ENCODE measurements around the gene THSD4.
A peak's percentile ranks its signal among the peaks of the same experiment; 100 is the strongest.

The THSD4 gene

DNA sequence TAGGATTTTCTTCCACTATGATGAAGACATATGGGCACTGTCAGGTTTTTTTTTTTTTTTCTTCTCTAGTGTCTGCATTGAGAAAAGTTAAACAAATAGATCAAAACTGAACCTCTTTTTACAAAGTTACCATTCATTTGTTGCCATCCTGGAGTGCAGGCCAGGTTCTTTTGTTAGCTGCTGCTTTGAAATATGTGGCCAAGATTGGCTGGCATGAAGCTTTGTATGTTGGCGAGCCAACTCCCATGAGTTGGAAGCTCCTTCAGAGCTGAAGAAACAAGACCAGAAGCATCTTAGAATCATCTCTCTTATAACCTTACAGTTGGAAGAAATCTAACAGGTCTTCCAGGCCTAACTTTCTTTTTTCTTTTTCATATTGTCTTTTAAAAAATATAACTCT, 346.5 kb downstream of the THSD4 start:
- TF ChIP-seq, protein P1, sequence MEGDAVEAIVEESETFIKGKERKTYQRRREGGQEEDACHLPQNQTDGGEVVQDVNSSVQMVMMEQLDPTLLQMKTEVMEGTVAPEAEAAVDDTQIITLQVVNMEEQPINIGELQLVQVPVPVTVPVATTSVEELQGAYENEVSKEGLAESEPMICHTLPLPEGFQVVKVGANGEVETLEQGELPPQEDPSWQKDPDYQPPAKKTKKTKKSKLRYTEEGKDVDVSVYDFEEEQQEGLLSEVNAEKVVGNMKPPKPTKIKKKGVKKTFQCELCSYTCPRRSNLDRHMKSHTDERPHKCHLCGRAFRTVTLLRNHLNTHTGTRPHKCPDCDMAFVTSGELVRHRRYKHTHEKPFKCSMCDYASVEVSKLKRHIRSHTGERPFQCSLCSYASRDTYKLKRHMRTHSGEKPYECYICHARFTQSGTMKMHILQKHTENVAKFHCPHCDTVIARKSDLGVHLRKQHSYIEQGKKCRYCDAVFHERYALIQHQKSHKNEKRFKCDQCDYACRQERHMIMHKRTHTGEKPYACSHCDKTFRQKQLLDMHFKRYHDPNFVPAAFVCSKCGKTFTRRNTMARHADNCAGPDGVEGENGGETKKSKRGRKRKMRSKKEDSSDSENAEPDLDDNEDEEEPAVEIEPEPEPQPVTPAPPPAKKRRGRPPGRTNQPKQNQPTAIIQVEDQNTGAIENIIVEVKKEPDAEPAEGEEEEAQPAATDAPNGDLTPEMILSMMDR (IDR thresholded peaks at IDR 0.05; ENCODE audit: low read depth, low read length, missing control alignments) = no peak
- DNase-seq (ENCODE audit: extremely low read depth, low read depth) = no peak
- no peak overlapping the region for H3K4me3 ChIP-seq (replicated peaks; ENCODE audit: low read depth, low read length)

DNA sequence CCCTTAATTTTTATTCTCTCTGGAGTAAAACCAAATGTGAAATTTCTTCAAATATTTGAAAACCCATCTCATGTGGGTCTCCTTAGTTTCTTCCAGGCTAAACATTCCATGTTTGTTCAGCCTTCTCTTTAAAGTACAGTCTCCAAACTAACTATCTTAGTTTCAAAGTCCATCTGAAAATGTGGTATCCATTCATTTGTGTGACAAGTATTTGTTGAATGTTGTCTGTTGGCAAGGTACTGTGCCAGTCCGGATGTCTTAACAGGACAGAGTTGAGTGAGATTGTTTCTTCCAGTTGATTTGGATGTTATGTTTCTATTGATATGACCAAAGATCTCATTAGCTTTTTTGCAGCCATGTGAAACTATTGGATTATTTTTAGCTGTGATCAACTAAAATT, 347.4 kb downstream of the THSD4 start:
- no peak for DNase-seq (ENCODE audit: extremely low read depth, low read depth)
- TF ChIP-seq, protein P1 (IDR thresholded peaks at IDR 0.05; ENCODE audit: low read depth, low read length, missing control alignments) = no peak
- H3K4me3 ChIP-seq (replicated peaks; ENCODE audit: low read depth, low read length) = no peak overlapping the region

DNA sequence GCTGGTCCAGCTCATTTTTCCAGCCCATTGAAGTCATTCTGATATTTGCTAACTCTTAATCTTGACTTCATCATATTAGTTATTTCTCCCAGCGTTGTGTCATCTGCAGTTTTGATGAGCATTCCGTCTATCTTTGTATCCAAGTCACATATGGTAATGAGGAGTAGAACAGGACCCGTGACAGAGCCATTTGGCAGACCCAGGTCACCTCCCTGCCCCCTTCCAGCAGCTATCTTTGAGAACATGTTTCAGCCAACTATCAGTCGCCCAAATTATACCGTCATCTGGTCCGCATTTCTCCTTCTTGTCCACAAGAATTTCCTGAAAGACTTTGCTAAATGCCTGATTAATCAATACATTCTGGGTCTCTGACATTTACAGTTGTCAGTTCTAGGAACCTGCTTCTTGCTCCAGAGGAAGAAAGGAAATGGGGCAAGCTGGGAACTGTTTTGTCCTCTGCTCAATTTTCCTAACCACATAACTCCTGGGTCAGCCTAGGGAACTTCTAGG, 347.9 kb downstream of the THSD4 start:
- TF ChIP-seq, protein P1 (IDR thresholded peaks at IDR 0.05; ENCODE audit: low read depth, low read length, missing control alignments) = no peak
- DNase-seq (ENCODE audit: extremely low read depth, low read depth) = no peak
- H3K4me3 ChIP-seq (replicated peaks; ENCODE audit: low read depth, low read length) = no peak overlapping the region

DNA sequence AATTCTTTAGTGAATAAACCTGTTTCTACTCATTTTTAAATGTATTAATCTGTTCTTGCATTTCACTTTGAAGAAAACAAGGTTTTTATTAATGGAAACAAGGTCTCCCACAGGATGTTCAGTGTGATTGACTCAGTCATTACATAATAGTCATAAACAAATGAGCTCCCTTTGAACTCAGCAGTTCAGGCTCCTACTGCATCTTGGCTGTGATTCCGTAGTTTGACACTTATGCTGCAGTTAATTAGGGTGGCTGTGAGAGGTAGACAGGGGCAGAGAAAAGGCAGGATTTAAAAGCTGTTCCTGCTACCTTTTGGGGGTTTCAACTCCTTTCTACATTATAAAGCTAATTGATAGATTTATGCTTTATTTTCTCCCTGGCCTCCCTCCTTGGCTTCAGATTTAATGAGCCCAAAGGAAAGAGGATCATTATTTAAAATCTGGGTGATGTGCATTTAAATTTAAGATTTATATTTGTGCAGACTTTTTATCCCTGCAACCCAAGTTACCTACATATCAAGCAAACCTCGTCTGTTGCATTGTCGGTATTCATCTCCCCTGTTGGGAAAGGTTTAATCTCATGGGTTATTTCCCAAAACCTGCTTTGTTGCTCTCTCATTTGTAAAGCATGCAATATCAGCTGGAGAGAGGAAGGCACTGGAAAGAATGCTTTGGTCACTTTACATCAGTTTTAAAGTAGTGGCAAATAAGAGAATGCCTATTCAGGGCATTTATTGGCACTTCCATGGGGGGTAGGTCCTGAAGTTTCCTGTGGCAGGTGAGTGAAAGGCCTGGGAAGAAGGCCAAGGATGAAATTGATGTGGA, 350.1 kb downstream of the THSD4 start:
- DNase-seq (ENCODE audit: extremely low read depth, low read depth) = no peak
- TF ChIP-seq, protein P1 (IDR thresholded peaks at IDR 0.05; ENCODE audit: low read depth, low read length, missing control alignments) = no peak
- no peak overlapping the region for H3K4me3 ChIP-seq (replicated peaks; ENCODE audit: low read depth, low read length)

DNA sequence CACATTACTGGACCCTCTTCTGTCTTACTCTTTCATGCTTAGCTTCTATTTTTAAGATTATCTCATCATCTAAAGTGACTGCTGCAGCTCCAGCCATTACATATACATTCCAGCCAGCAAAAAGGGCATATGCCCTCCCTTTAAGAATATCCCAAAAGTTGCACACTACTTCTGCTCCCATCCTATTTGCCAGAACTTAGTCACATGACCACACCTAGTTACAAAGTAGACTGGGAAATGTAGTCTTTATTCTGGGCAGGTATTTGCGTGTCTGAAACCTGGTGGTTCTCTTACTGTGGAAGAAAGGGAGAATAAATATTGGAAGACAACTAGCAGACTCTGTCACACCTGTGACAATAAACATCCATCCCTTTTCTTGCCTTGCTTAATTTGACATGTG, 353.4 kb downstream of the THSD4 start:
- DNase-seq (ENCODE audit: extremely low read depth, low read depth) = no peak
- TF ChIP-seq, protein P1 (IDR thresholded peaks at IDR 0.05; ENCODE audit: low read depth, low read length, missing control alignments) = no peak
- no peak overlapping the region for H3K4me3 ChIP-seq (replicated peaks; ENCODE audit: low read depth, low read length)

DNA sequence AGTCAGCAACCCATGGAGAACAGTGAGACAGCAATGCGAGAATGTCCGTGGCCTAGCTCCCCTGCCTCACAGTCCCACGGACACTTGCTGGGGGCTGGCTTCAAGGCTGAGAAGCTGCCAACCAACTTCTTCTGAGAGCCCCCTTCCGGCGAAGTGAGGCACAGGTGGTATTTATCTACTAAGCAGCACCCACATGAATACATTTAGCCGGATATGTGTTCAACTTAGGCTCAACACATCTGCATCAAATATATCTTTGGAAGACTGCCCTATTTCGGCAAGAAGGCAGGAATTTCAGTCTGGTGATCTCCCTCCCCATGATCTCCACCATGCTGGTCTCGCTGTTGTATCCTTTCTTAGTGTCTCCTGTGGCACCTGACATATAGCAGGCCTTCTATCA, 354.1 kb downstream of the THSD4 start:
- TF ChIP-seq, protein P1 (IDR thresholded peaks at IDR 0.05; ENCODE audit: low read depth, low read length, missing control alignments) = peak; percentile 73
- peak; percentile 92 for DNase-seq (ENCODE audit: extremely low read depth, low read depth)
- no peak overlapping the region for H3K4me3 ChIP-seq (replicated peaks; ENCODE audit: low read depth, low read length)
